ENCODE measurements around the gene CNP. TPM values are rescaled to one million over a fixed set of nuclear protein-coding genes. Genes with fewer than 3 reads are reported as not detected.

CNP gene
- total and polyA plus RNA-seq, 7 donors = 24.0 to 71.3 (median 52.0) TPM

DNA sequence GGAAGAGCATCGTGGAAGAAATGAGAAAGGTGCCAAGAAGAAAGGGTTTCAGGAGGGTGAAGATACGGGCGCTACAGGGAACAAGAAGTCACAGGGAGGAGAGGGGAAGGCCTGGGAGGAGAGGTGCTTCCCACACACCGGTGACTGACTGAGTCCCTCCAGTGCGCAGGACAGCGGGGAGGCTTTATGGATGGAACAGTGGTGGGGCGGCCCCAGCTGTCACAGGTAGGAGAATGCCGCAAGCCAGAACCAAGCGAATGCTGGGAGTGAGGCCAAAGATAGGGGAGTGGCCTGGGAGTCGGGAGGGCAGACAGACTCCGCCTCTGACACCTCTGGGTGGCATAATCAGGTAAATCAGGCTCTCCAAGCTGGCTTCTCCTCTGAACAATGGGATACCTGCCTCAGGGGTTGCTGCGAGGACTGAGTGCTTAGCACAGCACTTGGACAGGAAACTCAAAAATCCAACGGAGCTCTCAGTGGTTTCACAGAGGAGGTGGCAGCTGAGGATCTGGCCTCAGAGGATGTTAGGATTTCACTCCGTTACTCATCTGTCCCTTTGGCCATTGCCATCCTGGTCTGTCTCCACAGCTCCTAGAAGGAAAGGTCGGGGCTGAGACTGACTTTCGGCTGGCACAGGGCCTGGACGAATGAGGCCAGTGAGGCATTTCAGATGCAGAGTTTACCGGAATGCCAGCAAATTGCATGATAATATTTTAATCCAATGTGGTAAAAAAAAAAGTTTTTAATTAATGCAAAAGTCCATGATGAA is 717 bp upstream of the CNP start:
- intact Hi-C loops (cut with DNase I) = loop anchor here (2.0 to 10.0 kb wide), 4 partner anchors 47 to 231 kb away; partner anchors contain the start of genes ACLY, DHX58, DNAJC7 and HAP1
- no peak for TF ChIP-seq POLR2AphosphoS5 (IDR thresholded peaks at IDR 0.05)
- TF ChIP-seq POLR2A (IDR thresholded peaks at IDR 0.05) = no peak

GRCh38 chr17:41967141-41967920 is 736 bp downstream of the CNP start:
- WGBS, 2 donors = 22 to 23% methylated on average over 39 of the region's 39 CpGs
- TF ChIP-seq POLR2AphosphoS5 (IDR thresholded peaks at IDR 0.05) (peak in 2 of 4 donors; percentile 3 to 22), EP300 (IDR thresholded peaks at IDR 0.05) (no peak)
- H3K4me3 ChIP-seq = peak overlapping the region; percentile 82 to 96 (median 88)
- no peaks in the 10 kb centered on the region for H3K9me3 ChIP-seq
- peaks cover 0 to 61% (median 52%) of the 10 kb centered on the region in 4 donors for H3K4me1 ChIP-seq
- H3K36me3 ChIP-seq = peaks cover 0 to 36% (median 6%) of the 10 kb centered on the region in 4 donors
- intact Hi-C loops (cut with DNase I) = loop anchor here (2.0 to 10.0 kb wide), 4 partner anchors 49 to 233 kb away; partner anchors contain the start of genes ACLY, DHX58, DNAJC7 and HAP1
- peak overlapping the region; percentile 91 to 99 (median 93) for H3K27ac ChIP-seq
- DNase-seq = peak; percentile 85
- no peaks in the 10 kb centered on the region for H3K27me3 ChIP-seq

More for the DNA sequence above, 717 bp upstream of the CNP start:
- Histone ChIP-seq H3K27me3 (no peaks in the 10 kb centered on the region), H3K27ac (peak overlapping the region; percentile 91 to 99 (median 93)), H3K4me1 (peaks cover 0 to 57% (median 47%) of the 10 kb centered on the region in 4 donors), H3K9me3 (no peaks in the 10 kb centered on the region), H3K36me3 (peaks cover 0 to 23% (median 0%) of the 10 kb centered on the region in 4 donors), H3K4me3 (peak overlapping the region; percentile 82 to 96 (median 88))
- 1 to 4% methylated on average over 18 of the region's 18 CpGs for WGBS, 2 donors
- peak; percentile 80 for DNase-seq

DNA sequence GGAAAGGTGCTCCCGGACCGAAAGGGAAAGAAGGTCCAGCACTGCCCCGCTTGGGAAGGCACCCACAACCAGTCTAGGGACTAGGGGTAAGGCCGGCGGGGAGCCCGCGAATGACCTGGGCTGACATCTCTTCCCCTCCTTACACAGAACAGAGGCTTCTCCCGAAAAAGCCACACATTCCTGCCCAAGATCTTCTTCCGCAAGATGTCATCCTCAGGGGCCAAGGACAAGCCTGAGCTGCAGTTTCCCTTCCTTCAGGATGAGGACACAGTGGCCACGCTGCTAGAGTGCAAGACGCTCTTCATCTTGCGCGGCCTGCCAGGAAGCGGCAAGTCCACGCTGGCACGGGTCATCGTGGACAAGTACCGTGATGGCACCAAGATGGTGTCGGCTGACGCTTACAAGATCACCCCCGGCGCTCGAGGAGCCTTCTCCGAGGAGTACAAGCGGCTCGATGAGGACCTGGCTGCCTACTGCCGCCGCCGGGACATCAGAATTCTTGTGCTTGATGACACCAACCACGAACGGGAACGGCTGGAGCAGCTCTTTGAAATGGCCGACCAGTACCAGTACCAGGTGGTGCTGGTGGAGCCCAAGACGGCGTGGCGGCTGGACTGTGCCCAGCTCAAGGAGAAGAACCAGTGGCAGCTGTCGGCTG is 1.5 kb downstream of the CNP start:
- Histone ChIP-seq H3K9me3 (no peaks in the 10 kb centered on the region), H3K4me1 (peaks cover 0 to 62% (median 50%) of the 10 kb centered on the region in 4 donors), H3K36me3 (peaks cover 0 to 43% (median 12%) of the 10 kb centered on the region in 4 donors), H3K27ac (peak overlapping the region; percentile 91 to 99 (median 93)), H3K27me3 (no peaks in the 10 kb centered on the region), H3K4me3 (peak overlapping the region; percentile 82 to 96 (median 88))
- WGBS, 2 donors = 94 to 95% methylated on average over 37 of the region's 37 CpGs
- DNase-seq = no peak
- intact Hi-C loops (cut with DNase I) = loop anchor here (2.0 to 10.0 kb wide), 4 partner anchors 49 to 233 kb away; partner anchors contain the start of genes ACLY, DHX58, DNAJC7 and HAP1
- TF ChIP-seq POLR2A (IDR thresholded peaks at IDR 0.05) (no peak), EP300 (IDR thresholded peaks at IDR 0.05) (no peak), CTCF (IDR thresholded peaks at IDR 0.05) (no peak), POLR2AphosphoS5 (IDR thresholded peaks at IDR 0.05) (no peak)

GRCh38 chr17:41968676-41969075 is 2.1 kb downstream of the CNP start:
- peaks cover 5 to 49% (median 15%) of the 10 kb centered on the region in 4 donors for H3K36me3 ChIP-seq
- 94 to 97% methylated on average over 10 of the region's 10 CpGs for WGBS, 2 donors
- TF ChIP-seq EP300 (IDR thresholded peaks at IDR 0.05) = no peak
- no peak for TF ChIP-seq CTCF (IDR thresholded peaks at IDR 0.05)
- no peak for TF ChIP-seq POLR2A (IDR thresholded peaks at IDR 0.05)
- TF ChIP-seq POLR2AphosphoS5 (IDR thresholded peaks at IDR 0.05) = no peak
- H3K27me3 ChIP-seq = no peaks in the 10 kb centered on the region
- intact Hi-C loops (cut with DNase I) = loop anchor here (5.0 to 10.0 kb wide), 2 partner anchors 144 to 234 kb away; partner anchors contain the start of genes DHX58 and HAP1
- peak overlapping the region; percentile 91 to 99 (median 93) for H3K27ac ChIP-seq
- peak overlapping the region in 2 of 4 donors; percentile 82 to 93 for H3K4me3 ChIP-seq
- no peaks in the 10 kb centered on the region for H3K9me3 ChIP-seq
- H3K4me1 ChIP-seq = peaks cover 0 to 67% (median 54%) of the 10 kb centered on the region in 4 donors
- DNase-seq = no peak

DNA sequence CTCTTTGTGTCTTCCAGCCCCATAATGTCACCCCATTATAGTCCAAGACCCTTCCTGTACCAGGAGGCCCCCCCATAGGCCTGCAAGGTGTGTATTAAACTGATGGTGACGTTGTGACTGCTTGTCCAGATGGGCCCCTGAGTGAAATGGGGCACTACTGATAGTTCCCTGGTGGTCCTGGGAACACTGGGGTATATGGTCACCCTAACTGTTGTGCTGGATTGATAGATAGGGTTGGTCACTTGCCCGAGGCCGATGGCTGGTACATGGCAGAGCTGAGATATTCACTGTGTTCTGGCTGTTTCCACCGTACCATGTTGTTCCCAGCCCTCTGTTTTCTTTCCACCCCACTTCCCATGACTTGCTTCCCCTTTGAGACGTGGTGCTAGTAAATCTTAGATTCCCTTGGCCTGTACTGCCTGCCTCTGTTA is 4.3 kb downstream of the CNP start:
- peak overlapping the region in 3 of 4 donors; percentile 13 to 72 (median 34) for H3K27ac ChIP-seq
- peak overlapping the region in 1 of 4 donors; percentile 82 for H3K4me3 ChIP-seq
- peaks cover 0 to 76% (median 50%) of the 10 kb centered on the region in 4 donors for H3K4me1 ChIP-seq
- peaks cover 11 to 72% (median 27%) of the 10 kb centered on the region in 4 donors for H3K36me3 ChIP-seq
- H3K27me3 ChIP-seq = no peaks in the 10 kb centered on the region
- 88 to 90% methylated on average over 5 of the region's 5 CpGs for WGBS, 2 donors
- H3K9me3 ChIP-seq = no peaks in the 10 kb centered on the region
- intact Hi-C loops (cut with DNase I) = no loop called here
- DNase-seq = no peak
- TF ChIP-seq POLR2A (IDR thresholded peaks at IDR 0.05) (no peak), POLR2AphosphoS5 (IDR thresholded peaks at IDR 0.05) (no peak), CTCF (IDR thresholded peaks at IDR 0.05) (no peak), EP300 (IDR thresholded peaks at IDR 0.05) (no peak)
